GM18499 (cell line): ENCODE data around the gene PLLP.

Source experiments
- ATAC-seq: cut with Tn5 transposase; IDR thresholded peaks from one replicate; pipeline ENCODE4 v1.9.1; 2021; ENCODE audit warnings: moderate number of reproducible peaks; ENCODE audit not compliant: insufficient read depth, unreplicated experiment

The PLLP gene

DNA sequence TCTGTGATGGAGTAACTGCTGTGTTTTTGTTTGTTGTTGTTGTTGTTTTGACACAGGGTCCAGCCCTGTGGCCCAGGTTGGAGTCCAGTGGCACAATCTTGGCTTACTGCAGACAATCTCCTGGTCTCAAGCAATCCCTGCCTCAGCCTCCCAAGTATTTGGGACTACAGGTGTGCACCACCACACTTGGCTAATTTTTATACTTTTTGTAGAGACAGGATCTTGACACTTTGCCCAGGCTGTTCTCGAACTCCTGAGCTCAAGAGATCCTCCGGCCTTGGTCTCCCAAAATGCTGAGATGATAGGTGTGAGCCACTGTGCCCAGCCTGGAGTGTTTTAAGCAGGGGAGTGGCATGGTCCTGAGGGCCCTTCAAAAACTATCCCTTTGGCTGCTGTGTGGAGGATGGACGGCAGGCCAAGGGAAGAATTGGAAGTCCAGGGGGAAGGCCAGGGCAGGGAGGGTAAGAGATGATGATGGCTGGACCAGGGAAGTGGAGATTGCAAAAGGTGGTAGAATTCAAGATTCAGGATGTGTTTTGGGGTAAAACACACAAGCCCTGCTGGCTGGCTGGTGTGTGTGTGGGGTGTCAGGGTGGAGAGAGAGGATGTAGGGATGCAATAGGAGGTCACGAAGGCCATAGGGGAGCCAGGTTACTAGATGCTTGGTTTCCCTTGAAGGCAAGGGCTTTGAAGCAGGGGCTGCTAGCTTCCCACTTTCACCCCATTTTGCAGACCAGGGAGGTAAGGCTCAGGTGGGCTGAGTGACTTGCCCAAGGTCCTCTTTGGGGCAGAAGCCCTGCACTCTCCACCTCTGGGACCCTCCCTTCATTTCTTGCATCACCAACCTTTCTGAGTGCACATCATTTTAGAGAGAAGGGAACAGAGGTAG is 18.8 kb upstream of the PLLP start:
- no peak for ATAC-seq

DNA sequence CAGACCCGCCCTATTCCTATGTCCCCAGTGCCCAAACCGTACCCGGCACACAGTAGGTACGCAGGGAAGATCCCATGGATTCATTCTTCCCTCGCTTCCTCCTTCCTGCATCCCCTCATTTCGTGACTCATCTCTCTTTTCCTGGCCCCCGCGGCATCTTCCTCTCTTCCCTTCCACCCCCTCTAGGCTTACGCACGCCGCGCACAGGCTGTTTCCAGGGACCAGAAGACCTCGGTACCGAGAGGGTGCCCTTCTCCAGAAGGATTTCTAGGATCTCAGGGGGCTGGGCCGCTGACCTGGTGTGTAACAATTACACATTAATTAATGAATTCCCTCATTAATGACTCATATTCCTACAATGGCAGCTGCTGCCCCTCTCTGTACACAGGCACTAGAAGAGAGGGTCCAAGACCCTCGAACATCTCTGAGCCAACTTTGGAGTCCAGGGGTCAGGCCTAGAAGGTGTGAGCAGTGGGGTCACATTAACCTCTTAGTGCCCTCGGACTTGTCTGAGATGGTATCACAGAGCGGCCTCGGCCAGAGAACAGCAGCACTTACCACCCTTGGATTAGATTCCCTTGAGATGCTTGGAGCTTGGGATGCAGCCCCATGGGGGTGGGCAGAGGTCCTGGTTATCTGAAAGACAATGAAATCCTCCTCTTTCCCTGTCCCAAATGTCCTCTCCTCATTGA is 16.8 kb upstream of the PLLP start:
- no peak for ATAC-seq

- ATAC-seq: peak; percentile 73
Observed at GRCh38 chr16:57300387-57301125, 16.1 kb upstream of the PLLP start.

DNA sequence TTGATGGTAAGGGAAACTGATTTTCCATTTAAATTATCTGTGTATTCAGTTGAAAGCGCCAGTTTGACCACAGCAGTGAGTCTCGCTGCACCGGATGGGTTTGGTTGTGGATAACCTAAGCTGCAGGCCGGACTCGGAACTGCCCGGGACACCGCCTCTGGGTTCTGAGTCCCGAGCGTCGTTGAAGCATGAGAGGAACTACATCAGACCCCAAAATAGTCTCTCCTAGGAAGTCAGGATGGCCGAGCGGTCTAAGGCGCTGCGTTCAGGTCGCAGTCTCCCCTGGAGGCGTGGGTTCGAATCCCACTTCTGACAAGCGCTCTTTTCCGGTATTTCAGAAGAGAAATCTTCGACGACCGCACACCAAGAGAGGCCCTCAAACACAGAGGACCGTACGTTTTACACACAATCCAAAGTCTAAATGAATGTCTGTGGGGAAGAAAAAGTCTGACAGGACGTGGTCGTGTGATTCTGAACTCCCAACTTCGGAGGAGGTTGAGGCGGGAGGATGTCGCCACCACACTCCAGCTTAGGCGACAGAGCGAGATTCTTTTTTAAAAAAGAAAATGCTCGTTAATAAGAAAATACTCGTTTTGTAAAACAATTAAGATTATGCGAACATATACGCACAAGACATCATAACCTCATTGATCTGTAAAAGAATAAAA is 15.4 kb upstream of the PLLP start:
- peak; percentile 22 for ATAC-seq

DNA sequence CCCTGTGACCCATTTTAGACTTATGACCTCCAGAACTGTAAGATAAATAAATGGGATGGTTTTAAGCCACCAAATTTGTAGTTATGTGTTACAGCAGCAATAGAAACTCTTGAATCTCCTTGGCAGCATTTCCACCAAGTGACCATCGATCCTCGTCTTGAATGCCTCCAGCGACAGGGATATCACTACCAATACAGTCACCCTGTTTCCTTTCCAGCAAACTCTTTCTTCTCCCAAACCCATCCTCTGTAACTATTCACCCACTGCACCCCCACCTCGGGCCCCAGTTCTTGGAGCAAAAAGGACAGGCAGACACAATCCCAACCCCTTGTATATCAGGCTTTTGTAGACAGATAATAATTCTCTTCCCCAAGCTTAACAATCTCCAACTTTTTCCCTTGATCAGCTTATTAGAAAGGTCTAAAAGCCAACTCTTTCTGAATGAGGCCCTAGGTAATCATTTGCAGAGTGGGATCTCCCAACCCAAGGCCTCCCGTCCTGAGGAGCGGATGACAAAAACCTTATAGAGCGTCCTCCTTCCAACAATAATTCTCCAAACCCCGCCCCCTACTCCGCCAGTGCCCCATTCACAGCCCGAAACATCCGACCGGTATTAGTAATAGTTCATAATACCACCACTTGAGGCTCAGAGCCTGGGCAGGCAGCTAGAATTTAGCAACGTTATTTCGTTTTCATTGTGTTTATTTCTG is 14.7 kb upstream of the PLLP start:
- peak; percentile 9 for ATAC-seq

GRCh38 chr16:57297856-57298255 is 13.4 kb upstream of the PLLP start:
- ATAC-seq: no peak

DNA sequence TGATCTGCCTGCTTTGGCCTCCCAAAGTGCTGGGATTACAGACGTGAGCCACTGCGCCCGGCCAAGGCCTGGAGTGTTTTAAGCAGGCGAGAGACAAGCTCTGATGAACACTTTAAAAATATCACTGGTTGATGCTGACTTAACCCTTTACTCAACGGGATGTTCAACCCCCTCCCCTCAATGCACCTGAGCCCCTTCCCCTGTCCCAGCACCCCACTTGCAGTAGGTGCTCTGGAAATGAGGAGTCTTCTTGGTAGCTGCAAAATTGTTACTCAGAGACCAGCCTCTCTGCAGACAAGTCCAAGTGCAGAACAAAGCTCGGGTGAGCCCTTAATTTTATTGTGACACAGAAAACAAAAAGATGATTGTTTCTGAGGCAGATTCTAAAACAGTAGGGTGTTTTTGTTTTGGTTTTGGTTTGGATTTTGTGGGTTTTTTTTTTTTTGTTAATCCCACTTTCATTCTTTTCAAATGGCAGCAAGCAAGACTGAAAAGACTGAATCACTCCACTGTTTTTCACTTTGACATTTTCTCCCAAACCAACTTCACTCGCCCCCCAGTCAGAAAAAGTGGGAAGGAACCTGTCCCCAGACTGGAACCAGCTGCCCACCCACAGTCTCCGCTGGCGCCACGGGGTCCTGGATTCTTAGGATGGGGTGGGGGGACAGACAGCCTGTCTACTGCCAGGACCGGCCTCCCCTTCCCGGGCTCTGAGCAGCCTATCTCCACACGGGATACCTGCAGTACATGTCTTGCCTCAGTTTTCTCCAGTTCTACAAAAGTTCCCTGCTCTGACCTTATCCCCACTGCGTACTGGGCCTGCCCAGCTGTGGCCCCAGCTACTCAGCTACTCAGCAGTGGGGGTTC is 5.2 kb upstream of the PLLP start:
- ATAC-seq: no peak

GRCh38 chr16:57285379-57285778 is 907 bp upstream of the PLLP start:
- no peak for ATAC-seq

GRCh38 chr16:57284952-57285363 is 486 bp upstream of the PLLP start:
- no peak for ATAC-seq

DNA sequence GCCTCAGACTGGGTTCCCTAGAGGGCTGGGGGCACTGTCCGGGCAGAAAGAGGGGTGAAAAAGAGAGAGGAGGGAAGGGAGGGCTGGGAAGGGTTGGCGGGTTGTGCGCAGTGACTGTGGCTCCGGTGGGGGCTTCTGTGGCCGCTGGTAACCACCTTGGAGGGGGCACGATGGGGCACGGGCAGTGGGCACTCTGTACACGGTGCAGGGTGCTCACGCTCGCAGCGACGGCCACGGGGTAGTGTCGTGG is 588 bp downstream of the PLLP start:
- no peak for ATAC-seq

- no peak for ATAC-seq
Observed at GRCh38 chr16:57283214-57283958, 1.1 kb downstream of the PLLP start.

DNA sequence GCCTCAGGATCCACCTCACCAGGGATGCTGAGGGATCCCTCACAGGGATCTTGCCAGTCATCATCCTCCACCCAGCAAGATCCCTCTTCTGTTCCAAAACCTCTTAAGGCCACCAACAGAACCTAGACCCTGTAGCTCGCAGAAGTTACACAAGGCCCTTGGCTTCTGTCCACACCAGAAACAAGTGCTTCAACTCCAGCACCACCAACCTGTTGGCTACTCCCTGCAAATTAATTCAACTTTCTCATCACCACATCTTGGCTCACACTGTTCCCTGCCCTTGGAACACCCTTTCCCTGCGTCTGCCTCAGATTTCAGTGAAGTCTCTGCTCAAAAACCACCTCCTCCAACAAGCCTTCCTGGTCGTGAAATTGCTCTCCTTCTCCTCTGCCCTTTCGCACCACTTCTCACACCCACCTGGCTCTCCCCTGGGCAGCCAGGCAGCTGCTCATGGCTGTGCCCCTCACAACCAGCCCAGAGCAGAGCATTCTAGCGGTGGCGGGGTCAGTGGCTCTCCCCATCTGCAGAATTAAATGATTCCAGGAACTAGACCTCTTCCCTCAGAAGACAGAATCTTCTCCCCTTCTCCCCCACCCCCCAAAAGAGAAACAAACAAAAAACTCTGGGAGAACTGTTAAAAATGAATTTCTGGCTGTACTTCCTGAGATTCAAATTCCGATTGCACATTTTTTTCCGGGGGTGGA is 1.8 kb downstream of the PLLP start:
- ATAC-seq: no peak

GRCh38 chr16:57281791-57282190 is 2.7 kb downstream of the PLLP start:
- no peak for ATAC-seq

GRCh38 chr16:57279780-57280638 is 4.5 kb downstream of the PLLP start:
- no peak for ATAC-seq

GRCh38 chr16:57278494-57278893 is 6.0 kb downstream of the PLLP start:
- no peak for ATAC-seq

DNA sequence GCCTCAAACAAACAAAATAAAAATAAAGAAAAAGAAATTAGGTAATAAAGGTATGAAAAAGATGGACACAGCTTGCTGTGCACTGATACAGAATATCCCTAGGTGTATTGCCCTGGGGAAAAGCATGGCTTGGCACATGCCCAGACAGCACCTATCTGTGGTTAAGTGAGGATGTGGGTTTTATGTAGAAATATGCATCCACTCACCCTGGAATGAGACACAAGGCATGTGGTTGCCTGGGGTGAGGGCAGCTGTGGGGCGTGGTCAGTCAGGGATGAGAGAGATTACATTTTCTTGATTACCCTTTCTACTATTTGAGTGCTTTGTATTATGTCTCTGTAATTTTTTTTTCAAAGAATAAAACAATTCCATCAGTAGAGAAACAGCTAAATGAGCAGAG is 6.9 kb downstream of the PLLP start:
- ATAC-seq: no peak

GRCh38 chr16:57276596-57276995 is 7.9 kb downstream of the PLLP start:
- ATAC-seq: no peak
